ENCODE measurements around the gene AVPR2.

- no peak for TF ChIP-seq CTCF (IDR thresholded peaks at IDR 0.05)
- TF ChIP-seq POLR2A (IDR thresholded peaks at IDR 0.05) = no peak
These were observed 41.8 kb downstream of the AVPR2 start for GRCh38 chrX:153945956-153946943.

Measured in ovary (tissue), 3 donors.